NB4 (cell line): Measurements from ENCODE around the gene SASH1.
"Not testable (repeated sequence)": the region's sequence is repeated elsewhere in the genome, so short reads cannot be mapped to it uniquely, and the experiment has no call there.

Experiments used
- DNase-seq: peaks from one replicate; pipeline ENCODE4 v3.0.0; 2010; ENCODE audit warnings: low read depth
- H3K4me3 ChIP-seq: one replicate; pipeline ENCODE4 v1.5.1; 2011; ENCODE audit warnings: mild to moderate bottlenecking, low read depth, low read length, moderate library complexity
- MYC ChIP-seq: IDR thresholded peaks from 2 replicates; pipeline ENCODE4 v1.6.1; 2011; ENCODE audit warnings: low read depth, low read length
- POLR2A ChIP-seq: IDR thresholded peaks from 2 replicates; pipeline ENCODE4 v1.6.1; 2011; ENCODE audit warnings: mild to moderate bottlenecking; ENCODE audit not compliant: insufficient read length; ENCODE audit errors: extremely low read depth
- TF ChIP-seq, protein P1 (sequence below): IDR thresholded peaks from one replicate; pipeline ENCODE4 v1.5.1; 2012; ENCODE audit warnings: low read depth, low read length
- TF ChIP-seq, protein P2 (sequence below): IDR thresholded peaks from 2 replicates; pipeline ENCODE4 v1.6.1; 2011; ENCODE audit warnings: low read depth, low read length

Gene SASH1

GRCh38 chr6:148379966-148380713 is 37.5 kb downstream of the SASH1 start:
- H3K4me3 ChIP-seq: no peak overlapping the region
- DNase-seq: no peak
- TF ChIP-seq, protein P1, sequence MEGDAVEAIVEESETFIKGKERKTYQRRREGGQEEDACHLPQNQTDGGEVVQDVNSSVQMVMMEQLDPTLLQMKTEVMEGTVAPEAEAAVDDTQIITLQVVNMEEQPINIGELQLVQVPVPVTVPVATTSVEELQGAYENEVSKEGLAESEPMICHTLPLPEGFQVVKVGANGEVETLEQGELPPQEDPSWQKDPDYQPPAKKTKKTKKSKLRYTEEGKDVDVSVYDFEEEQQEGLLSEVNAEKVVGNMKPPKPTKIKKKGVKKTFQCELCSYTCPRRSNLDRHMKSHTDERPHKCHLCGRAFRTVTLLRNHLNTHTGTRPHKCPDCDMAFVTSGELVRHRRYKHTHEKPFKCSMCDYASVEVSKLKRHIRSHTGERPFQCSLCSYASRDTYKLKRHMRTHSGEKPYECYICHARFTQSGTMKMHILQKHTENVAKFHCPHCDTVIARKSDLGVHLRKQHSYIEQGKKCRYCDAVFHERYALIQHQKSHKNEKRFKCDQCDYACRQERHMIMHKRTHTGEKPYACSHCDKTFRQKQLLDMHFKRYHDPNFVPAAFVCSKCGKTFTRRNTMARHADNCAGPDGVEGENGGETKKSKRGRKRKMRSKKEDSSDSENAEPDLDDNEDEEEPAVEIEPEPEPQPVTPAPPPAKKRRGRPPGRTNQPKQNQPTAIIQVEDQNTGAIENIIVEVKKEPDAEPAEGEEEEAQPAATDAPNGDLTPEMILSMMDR: no peak
- TF ChIP-seq, protein P2, sequence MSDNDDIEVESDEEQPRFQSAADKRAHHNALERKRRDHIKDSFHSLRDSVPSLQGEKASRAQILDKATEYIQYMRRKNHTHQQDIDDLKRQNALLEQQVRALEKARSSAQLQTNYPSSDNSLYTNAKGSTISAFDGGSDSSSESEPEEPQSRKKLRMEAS: no peak
- TF ChIP-seq POLR2A (no peak), MYC (no peak)

- H3K4me3 ChIP-seq, DNase-seq: not testable (repeated sequence)
Measured at GRCh38 chr6:148382051-148382450, 39.4 kb downstream of the SASH1 start.

DNA sequence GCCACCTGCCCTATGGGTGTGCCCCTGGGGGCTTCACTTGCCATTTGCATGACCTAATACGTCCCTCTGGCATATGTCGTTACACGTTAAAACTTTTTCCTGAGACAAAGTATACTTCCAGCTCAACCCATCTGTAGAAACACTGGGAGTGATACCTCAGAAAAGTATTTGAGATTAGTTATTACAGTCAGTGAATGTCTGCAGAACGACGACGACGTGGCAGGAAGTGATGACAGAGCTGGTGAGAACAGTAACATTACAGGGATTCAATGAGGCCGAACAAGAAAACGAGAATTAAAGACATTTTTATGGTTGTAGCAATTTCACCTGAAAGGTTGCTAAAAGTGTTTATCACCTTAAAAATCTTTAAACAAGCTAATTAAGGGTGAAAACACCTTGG is 40.2 kb downstream of the SASH1 start:
- no peak for TF ChIP-seq MYC
- TF ChIP-seq, protein P1: no peak
- TF ChIP-seq POLR2A: no peak
- TF ChIP-seq, protein P2: no peak
- H3K4me3 ChIP-seq: no peak overlapping the region
- no peak for DNase-seq

DNA sequence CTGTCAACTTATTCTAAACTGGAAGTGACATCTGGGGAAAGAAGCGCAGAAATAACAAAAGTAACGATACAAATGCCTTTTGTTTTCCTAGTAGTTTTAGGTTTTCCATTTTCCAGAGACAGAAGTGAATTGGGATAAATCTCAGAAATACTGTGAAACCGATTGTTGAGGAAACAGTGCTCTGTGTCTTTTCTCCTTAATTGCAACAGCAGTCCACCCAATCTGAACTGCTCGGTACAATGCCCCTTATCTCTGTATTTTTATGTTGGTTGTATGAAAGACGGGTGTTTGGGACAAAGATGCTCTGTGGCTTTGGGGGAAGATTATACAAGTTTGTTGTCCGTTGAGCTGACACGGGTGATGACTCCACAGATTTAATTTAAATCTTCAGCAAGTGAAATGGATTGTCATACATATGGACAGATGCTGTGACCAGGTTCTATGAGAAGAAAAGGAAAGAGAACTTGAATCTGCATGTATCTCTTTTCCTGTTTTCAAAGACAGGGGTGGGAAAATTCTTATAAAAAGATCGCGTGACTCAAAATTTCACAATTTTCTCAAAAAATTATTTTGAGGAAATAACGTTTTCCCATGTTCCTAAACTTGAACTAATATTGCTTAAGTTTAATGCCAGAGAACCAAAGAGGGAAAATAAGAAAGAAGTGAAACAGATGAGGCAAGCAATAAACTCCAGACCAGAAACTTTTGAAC is 41.2 kb downstream of the SASH1 start:
- no peak overlapping the region for H3K4me3 ChIP-seq
- TF ChIP-seq, protein P1: no peak
- TF ChIP-seq POLR2A: no peak
- TF ChIP-seq, protein P2: no peak
- no peak for TF ChIP-seq MYC
- no peak for DNase-seq

GRCh38 chr6:148385379-148385778 is 42.7 kb downstream of the SASH1 start:
- TF ChIP-seq, protein P1: no peak
- TF ChIP-seq MYC (no peak), POLR2A (no peak)
- TF ChIP-seq, protein P2: no peak
- H3K4me3 ChIP-seq: no peak overlapping the region
- no peak for DNase-seq

GRCh38 chr6:148388521-148388920 is 45.9 kb downstream of the SASH1 start:
- DNase-seq: no peak
- TF ChIP-seq POLR2A: no peak
- no peak for TF ChIP-seq MYC
- TF ChIP-seq, protein P2: no peak
- TF ChIP-seq, protein P1: no peak
- H3K4me3 ChIP-seq: no peak overlapping the region
